GM21529 (cell line): ENCODE results near the gene SYNDIG1.

Experiments
- ATAC-seq: cut with Tn5 transposase; IDR thresholded peaks from one replicate; pipeline ENCODE4 v1.9.1; 2021; ENCODE audit not compliant: unreplicated experiment

SYNDIG1 gene

DNA sequence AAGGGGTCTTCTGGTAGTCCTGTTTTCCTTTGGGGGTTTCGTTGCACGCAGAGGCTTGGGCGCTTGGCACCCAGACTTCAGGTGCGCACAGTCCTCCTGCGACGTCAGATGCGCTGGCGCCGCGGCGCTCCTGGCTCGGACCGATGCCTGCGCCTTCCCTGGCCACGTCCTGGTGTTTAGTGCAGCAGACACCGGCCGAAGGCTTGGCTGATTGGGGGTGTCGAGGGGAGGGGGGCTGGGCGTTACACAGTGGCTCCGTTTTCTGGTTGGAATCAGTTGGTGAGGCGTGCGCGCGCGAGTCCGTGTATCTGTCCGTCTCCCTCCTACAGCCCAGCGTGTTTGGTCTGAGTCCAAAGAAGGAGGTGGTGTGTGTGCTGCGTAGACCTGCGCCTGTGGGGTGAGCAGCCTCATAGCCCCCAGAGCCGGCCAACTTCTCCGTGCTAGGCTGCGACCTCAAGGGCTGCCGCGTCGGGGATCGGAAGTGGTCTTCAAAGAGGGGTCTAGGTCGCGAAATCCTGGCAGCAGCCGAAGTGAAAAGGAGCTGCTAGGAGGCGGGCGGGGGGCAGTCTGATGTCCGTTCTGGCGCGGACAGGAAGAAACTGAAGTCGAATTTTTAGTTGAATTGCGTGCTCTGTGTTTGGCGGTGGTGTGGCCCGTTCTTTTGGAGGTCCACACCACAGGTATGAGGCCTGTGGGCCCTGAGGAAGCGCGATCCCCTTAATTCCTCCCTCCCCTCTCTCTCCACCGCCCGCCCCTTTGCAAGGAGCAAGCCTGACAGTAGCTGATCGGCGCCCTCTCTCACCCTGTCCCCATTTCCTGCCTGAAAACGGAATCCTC is 1.5 kb downstream of the SYNDIG1 start:
- no peak for ATAC-seq

- no peak for ATAC-seq
Measured at GRCh38 chr20:24472426-24472825, 3.0 kb downstream of the SYNDIG1 start.

GRCh38 chr20:24473435-24474223 is 4.2 kb downstream of the SYNDIG1 start:
- no peak for ATAC-seq

GRCh38 chr20:24477831-24478547 is 8.6 kb downstream of the SYNDIG1 start:
- no peak for ATAC-seq

GRCh38 chr20:24478584-24478983 is 9.2 kb downstream of the SYNDIG1 start:
- no peak for ATAC-seq

GRCh38 chr20:24479106-24479505 is 9.7 kb downstream of the SYNDIG1 start:
- no peak for ATAC-seq

DNA sequence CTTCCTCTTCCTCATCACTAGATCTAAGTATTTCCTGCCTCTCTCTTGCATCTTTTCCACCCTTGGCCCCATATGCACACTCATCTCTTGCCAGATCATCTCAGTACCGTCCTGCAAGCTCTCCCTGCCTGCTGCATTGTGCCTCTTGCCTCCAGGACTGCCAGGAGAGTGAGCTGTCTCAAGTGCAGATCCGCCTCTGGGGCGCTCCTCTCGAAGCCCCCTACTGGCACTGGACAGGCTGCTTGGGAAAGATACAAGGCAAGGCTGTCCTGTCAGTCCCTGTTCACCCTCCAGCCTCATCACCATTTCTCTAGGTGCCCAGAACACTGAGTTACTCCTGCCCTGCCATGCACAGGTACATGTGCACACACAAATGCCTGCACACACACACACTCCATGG is 10.2 kb downstream of the SYNDIG1 start:
- no peak for ATAC-seq

DNA sequence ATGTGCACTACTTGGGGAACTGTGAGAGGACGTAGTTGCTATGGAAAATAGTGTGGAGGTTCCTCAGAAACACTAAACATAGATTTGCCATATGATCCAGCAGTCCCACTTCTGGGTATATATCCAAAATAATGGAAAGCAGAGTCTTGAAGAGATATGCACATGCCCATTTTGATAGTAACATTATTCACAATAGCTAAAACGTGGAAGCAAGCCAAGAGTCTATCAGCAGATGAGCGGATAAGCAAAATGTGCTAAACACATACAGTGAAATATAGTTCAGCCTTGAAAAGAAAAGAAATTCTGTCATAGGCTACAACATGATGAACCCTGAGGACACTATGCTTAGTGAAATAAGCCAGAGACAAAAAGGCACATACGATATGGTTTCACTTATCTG is 11.1 kb downstream of the SYNDIG1 start:
- no peak for ATAC-seq

GRCh38 chr20:24481173-24481572 is 11.7 kb downstream of the SYNDIG1 start:
- ATAC-seq = no peak

DNA sequence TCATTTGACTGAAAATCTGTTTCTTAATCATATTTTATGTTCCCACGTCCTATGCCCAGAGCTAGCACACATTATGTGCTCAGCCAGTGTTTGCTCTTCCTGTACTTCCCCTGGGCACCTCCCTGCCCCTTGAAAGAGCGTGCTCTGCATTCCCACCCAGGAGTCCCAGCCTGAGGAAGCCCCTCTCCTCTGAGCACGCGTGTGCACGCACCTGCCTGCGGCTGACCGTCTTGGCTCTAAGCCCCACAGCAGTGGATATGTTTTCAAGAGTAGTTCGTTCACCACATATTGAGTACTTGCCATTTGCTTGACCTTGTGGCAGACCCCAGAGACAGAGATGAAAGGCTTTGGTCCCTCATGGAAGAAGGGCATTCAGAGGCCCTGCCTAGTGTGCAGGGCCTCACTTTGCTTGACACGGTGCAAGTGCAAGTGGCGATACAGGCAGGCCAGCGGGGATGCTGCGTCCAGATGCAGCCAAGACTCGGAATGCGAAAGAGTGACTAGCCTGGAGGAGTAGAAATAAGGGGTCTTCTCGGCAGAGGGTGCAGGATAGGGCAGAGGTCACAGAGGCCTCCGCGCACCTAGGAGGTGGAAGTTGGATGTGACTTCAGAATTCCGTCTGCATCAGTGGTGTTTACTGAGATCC is 14.1 kb downstream of the SYNDIG1 start:
- ATAC-seq = no peak

DNA sequence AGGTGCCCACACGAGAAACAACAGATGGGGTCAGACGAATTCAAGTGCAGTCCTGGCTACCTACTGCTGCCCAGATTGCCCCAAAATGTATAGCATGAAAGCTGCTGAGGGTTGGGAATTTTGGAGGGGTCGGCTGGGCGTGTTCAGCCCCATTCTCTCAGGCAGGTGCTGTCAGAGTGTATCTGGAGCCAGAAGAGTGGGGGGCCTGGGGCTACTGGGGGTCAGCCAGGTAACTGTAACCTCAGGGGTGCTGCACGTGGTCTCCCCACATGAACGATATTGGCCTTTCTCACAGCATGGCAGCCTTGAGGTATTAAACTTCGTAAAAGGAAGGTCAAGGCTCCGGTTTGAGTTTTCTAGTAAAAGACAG is 14.6 kb downstream of the SYNDIG1 start:
- no peak for ATAC-seq

- ATAC-seq = no peak
Measured at GRCh38 chr20:24485981-24486380, 16.6 kb downstream of the SYNDIG1 start.

- no peak for ATAC-seq
Measured at GRCh38 chr20:24487240-24487639, 17.8 kb downstream of the SYNDIG1 start.

GRCh38 chr20:24487648-24488047 is 18.2 kb downstream of the SYNDIG1 start:
- ATAC-seq = no peak

- ATAC-seq = no peak
Measured at GRCh38 chr20:24488064-24488799, 18.8 kb downstream of the SYNDIG1 start.

DNA sequence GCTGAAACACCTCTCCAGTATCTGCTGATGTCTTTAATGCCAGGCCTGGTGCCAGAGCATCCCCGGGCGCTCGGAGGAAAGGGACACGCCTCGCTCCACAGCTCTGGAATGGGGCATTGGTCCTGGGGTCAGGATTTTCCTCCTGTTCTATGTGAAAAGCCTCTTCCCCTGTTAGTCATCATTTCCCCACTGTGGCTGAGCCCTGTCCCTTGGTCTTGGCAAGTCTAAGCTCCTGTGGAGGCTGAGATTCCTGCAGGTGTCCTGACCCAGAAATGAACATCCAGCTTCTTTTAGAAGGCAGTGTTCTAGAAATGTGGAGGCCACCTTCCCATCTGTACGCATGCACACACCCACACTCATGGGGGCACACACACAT is 19.4 kb downstream of the SYNDIG1 start:
- ATAC-seq = no peak

DNA sequence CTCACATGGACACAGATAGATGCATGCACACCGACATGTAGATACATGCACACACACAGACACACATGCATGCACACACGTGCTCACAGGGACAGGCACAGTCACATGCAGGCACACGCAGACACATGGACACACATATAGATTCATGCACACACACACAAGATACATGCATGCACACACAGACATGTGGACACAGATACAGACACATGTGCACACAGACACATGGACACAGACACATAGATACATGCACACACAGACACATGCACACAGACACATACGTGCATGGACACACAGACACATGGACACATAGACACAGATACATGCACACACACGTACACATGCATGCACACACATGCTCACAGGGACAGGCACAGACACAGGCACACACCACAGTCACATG is 19.8 kb downstream of the SYNDIG1 start:
- ATAC-seq = no peak

DNA sequence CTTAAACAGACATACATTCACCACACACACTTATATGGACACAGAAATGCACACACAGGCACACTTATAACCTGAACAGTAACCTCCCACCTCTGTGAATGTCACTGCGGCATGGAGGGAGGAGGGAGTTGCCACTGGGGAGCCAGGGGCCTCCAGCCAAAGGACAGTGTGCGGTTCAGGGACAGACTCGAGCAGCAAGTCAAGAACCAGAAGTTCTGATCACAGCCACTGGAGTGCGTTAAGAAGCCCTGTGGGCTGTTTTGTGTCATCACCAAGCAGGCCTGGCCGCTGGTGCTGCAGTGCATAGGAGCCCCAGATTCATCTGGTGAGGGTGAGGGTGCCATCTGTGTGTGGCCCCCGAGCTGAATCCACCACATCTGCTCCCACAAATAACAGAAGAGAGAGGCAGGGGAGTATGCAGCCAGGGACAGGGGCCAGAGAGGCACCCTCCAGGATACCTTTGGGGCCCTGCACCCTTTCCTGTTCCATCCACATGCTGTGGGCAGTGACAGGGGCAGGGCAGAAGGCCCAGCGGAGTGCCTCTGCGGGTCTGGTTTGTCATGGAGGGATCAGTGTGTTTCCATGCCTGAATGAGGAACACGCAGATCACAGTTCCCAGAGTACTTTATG is 20.3 kb downstream of the SYNDIG1 start:
- no peak for ATAC-seq

- no peak for ATAC-seq
Measured at GRCh38 chr20:24490598-24490997, 21.2 kb downstream of the SYNDIG1 start.
